ENCODE measurements around the gene NPRL2. TPM values are rescaled to one million over a fixed set of nuclear protein-coding genes. Genes with fewer than 3 reads are reported as not detected.
A peak's percentile ranks its signal among the peaks of the same experiment; 100 is the strongest.

Gene NPRL2
- total and polyA plus RNA-seq, 2 of the 13 experiments (the other 11 are each of a cell fraction or from before 2014, with no cell fraction given), result 30.6 to 51.4 TPM

GRCh38 chr3:50321336-50322114, 29.1 kb downstream of the NPRL2 start (continued):
- TF ChIP-seq ESRRA (CRISPR knock-in tag; IDR thresholded peaks at IDR 0.05; ENCODE audit: low read depth), result 0 out of 2 replicates have a peak, but pooled peaks have one; percentile 37
- TF ChIP-seq ZNF83 (CRISPR knock-in tag; IDR thresholded peaks at IDR 0.05; ENCODE audit: borderline replicate concordance), result no peak
- TF ChIP-seq MXD1 (CRISPR knock-in tag; IDR thresholded peaks at IDR 0.05), result 0 out of 2 replicates have a peak, but pooled peaks have one; percentile 8
- no peak for TF ChIP-seq REL (CRISPR knock-in tag; conservative IDR thresholded peaks at IDR 0.05)
- TF ChIP-seq SRSF9 (IDR thresholded peaks at IDR 0.05; ENCODE audit: borderline replicate concordance, insufficient read depth, low read depth, low read length, poor library complexity, severe bottlenecking), result no peak
- TF ChIP-seq ZSCAN21 (CRISPR knock-in tag; IDR thresholded peaks at IDR 0.05; ENCODE audit: borderline replicate concordance), result peak; percentile 57
- TF ChIP-seq HMGXB4 (CRISPR knock-in tag; IDR thresholded peaks at IDR 0.05; ENCODE audit: borderline replicate concordance in 1 of 2, low read depth in 1 of 2), result peak; percentile 37 to 59; a peak in 2 of 4 replicates
- peak; percentile 61; the same call in 1 of the 2 replicates for TF ChIP-seq ZBTB7A (CRISPR knock-in tag; IDR thresholded peaks at IDR 0.05)
- TF ChIP-seq POGZ (CRISPR knock-in tag; IDR thresholded peaks at IDR 0.05), result no peak; the same call in 1 of the 2 replicates
- TF ChIP-seq CENPT (CRISPR knock-in tag; IDR thresholded peaks at IDR 0.05; ENCODE audit: low read depth), result no peak
- TF ChIP-seq ZFP91 (CRISPR knock-in tag; IDR thresholded peaks at IDR 0.05; ENCODE audit: borderline replicate concordance), result peak; percentile 99
- TF ChIP-seq KDM6A (CRISPR knock-in tag; IDR thresholded peaks at IDR 0.05; ENCODE audit: low read depth), result peak; percentile 71; the same call in 1 of the 2 replicates
- 0 out of 2 replicates have a peak, but pooled peaks have one; percentile 18 for TF ChIP-seq CAMTA2 (CRISPR knock-in tag; IDR thresholded peaks at IDR 0.05; ENCODE audit: borderline replicate concordance)
- 0 out of 2 replicates have a peak, but pooled peaks have one; percentile 8 for TF ChIP-seq NFKB2 (CRISPR knock-in tag; IDR thresholded peaks at IDR 0.05; ENCODE audit: borderline replicate concordance)
- no peak for TF ChIP-seq SNRNP70 (IDR thresholded peaks at IDR 0.05; ENCODE audit: low read depth, low read length)
- no peak for TF ChIP-seq ZXDC (CRISPR knock-in tag; IDR thresholded peaks at IDR 0.05)
- peak; percentile 73; the same call in 1 of the 2 replicates for TF ChIP-seq ZNF615 (CRISPR knock-in tag; IDR thresholded peaks at IDR 0.05; ENCODE audit: borderline replicate concordance)
- TF ChIP-seq HES4 (CRISPR knock-in tag; IDR thresholded peaks at IDR 0.05; ENCODE audit: borderline replicate concordance), result 0 out of 2 replicates have a peak, but pooled peaks have one; percentile 44
- TF ChIP-seq THAP8 (CRISPR knock-in tag; IDR thresholded peaks at IDR 0.05; ENCODE audit: borderline replicate concordance), result no peak

Data from HepG2 (cell line).